HepG2 (cell line): ENCODE results near the gene PLG. TPM values are rescaled to one million over a fixed set of nuclear protein-coding genes. Genes with fewer than 3 reads are reported as not detected.

Source experiments
- ATF5 ChIP-seq: sonication (generic); formaldehyde crosslinking; IDR thresholded peaks from 2 replicates; pipeline ENCODE4 v1.4.0; 2020; ENCODE audit warnings: mild to moderate bottlenecking, low read depth, missing genetic modification reagents
- HHEX ChIP-seq: IDR thresholded peaks from 2 replicates; pipeline ENCODE4 v1.6.1; 2016; ENCODE audit warnings: control low read depth
- KDM3A ChIP-seq: IDR thresholded peaks from 2 replicates; pipeline ENCODE4 v1.6.1; 2018; ENCODE audit warnings: low read depth, missing compliant biosample characterization
- MEF2D ChIP-seq: sonication (generic); formaldehyde crosslinking; IDR thresholded peaks from 2 replicates; pipeline ENCODE4 v1.5.1; 2020; ENCODE audit warnings: mild to moderate bottlenecking, missing genetic modification reagents
- PRDM4 ChIP-seq: sonication (generic); formaldehyde crosslinking; IDR thresholded peaks from 2 replicates; pipeline ENCODE4 v1.9.0; 2021; ENCODE audit warnings: missing genetic modification reagents, borderline replicate concordance
- PRMT3 ChIP-seq: sonication (generic); formaldehyde crosslinking; IDR thresholded peaks from 2 replicates; pipeline ENCODE4 v1.8.1; 2022; ENCODE audit warnings: low read depth, mild to moderate bottlenecking, moderate library complexity, missing genetic modification reagents, borderline replicate concordance
- SAP130 ChIP-seq: IDR thresholded peaks from 2 replicates; pipeline ENCODE4 v1.6.1; 2016; ENCODE audit warnings: low read depth
- THAP11 ChIP-seq: IDR thresholded peaks from 2 replicates; pipeline ENCODE4 v1.6.1; 2016; ENCODE audit warnings: missing biosample characterization, missing genetic modification reagents
- ZBTB37 ChIP-seq: sonication (generic); formaldehyde crosslinking; IDR thresholded peaks from 2 replicates; pipeline ENCODE4 v1.4.0; 2020; ENCODE audit warnings: mild to moderate bottlenecking, missing genetic modification reagents
- ZBTB43 ChIP-seq: sonication (generic); formaldehyde crosslinking; conservative IDR thresholded peaks from 2 replicates; pipeline ENCODE4 v1.4.0; 2020; ENCODE audit warnings: missing genetic modification reagents
- ZBTB7A ChIP-seq: sonication (generic); formaldehyde crosslinking; IDR thresholded peaks from 2 replicates; pipeline ENCODE4 v1.8.0; 2022; ENCODE audit warnings: mild to moderate bottlenecking, missing genetic modification reagents
- ZFP62 ChIP-seq: sonication (generic); formaldehyde crosslinking; IDR thresholded peaks from 2 replicates; pipeline ENCODE4 v1.4.0; 2020; ENCODE audit warnings: missing genetic modification reagents
- ZNF331 ChIP-seq: sonication (generic); formaldehyde crosslinking; IDR thresholded peaks from 2 replicates; pipeline ENCODE4 v1.4.0; 2020; ENCODE audit warnings: missing genetic modification reagents
- ZNF446 ChIP-seq: sonication (generic); formaldehyde crosslinking; IDR thresholded peaks from 2 replicates; pipeline ENCODE4 v1.5.0; 2020; ENCODE audit warnings: mild to moderate bottlenecking, missing genetic modification reagents
- ZNF512B ChIP-seq: sonication (generic); formaldehyde crosslinking; IDR thresholded peaks from 2 replicates; pipeline ENCODE4 v1.5.1; 2020; ENCODE audit warnings: missing genetic modification reagents, mild to moderate bottlenecking, borderline replicate concordance
- ZNF574 ChIP-seq: sonication (generic); formaldehyde crosslinking; IDR thresholded peaks from 2 replicates; pipeline ENCODE4 v1.4.0; 2020; ENCODE audit warnings: missing genetic modification reagents
- ZNF678 ChIP-seq: sonication (generic); formaldehyde crosslinking; IDR thresholded peaks from 2 replicates; pipeline ENCODE4 v1.4.0; 2020; ENCODE audit warnings: mild to moderate bottlenecking, missing genetic modification reagents
- ZNF720 ChIP-seq: sonication (generic); formaldehyde crosslinking; IDR thresholded peaks from 2 replicates; pipeline ENCODE4 v1.4.0; 2020; ENCODE audit warnings: missing genetic modification reagents
- ZNF792 ChIP-seq: IDR thresholded peaks from 2 replicates; pipeline ENCODE4 v1.6.1; 2016
- polyA plus RNA-seq, 8 experiments: library from polyadenylated mRNA; depleted of rRNA in 3 of 8; stranded (reverse) in 7 of 8; unstranded in 1 of 8; fragments of >200 nt; fragmentation: Illumina TruSeq in 4 of 8; extraction: Trizol in 4 of 8; gene quantifications; 2 replicates each; pipeline versions ENCODE4 v1.2.1 to v1.2.3, GENCODE V29; 2011 to 2016; ENCODE audit warnings: low read depth in 4 of 8, missing spikeins in 1 of 8, mixed read lengths in 1 of 8; ENCODE audit not compliant: insufficient read depth in 1 of 8
- total RNA-seq, 5 experiments: library from RNA; depleted of rRNA; stranded (reverse); fragments of >200 nt; fragmentation: Illumina TruSeq; extraction: Trizol; gene quantifications; 2 replicates each; pipeline ENCODE4 v1.2.3, GENCODE V29; 2016; ENCODE audit warnings: low read depth in 1 of 5

PLG gene
- total and polyA plus RNA-seq, 2 of the 13 experiments (the other 11 are each of a cell fraction or from before 2014, with no cell fraction given) = 1.7 to 10.7 TPM

GRCh38 chr6:160766989-160767646 is 65.1 kb downstream of the PLG start (continued):
- TF ChIP-seq ZBTB37 (no peak), ATF5 (CRISPR knock-in tag) (no peak), PRDM4 (CRISPR knock-in tag) (no peak), ZNF720 (CRISPR knock-in tag) (no peak), ZBTB7A (no peak), ZNF331 (CRISPR knock-in tag) (no peak), ZNF574 (peak; percentile 97), KDM3A (CRISPR knock-in tag) (0 out of 2 replicates have a peak, but pooled peaks have one; percentile 35), HHEX (no peak), ZBTB43 (CRISPR knock-in tag) (no peak), PRMT3 (CRISPR knock-in tag) (no peak), SAP130 (CRISPR knock-in tag) (no peak), ZNF792 (CRISPR knock-in tag) (no peak), THAP11 (CRISPR knock-in tag) (no peak), ZNF446 (CRISPR knock-in tag) (no peak), ZNF678 (CRISPR knock-in tag) (no peak), MEF2D (CRISPR knock-in tag) (no peak), ZNF512B (CRISPR knock-in tag) (no peak), ZFP62 (CRISPR knock-in tag) (no peak)
